Neural cell (in vitro differentiated cells): ENCODE results near the gene SLC5A4. TPM values are rescaled to one million over a fixed set of nuclear protein-coding genes. Genes with fewer than 3 reads are reported as not detected.

Experiments used
- H2AFZ ChIP-seq: fragments of 200-600, 300-800 bp; sonication (generic), shearing (Covaris generic); 2 replicates; pipeline ENCODE4 v1.6.0; 2014; ENCODE audit warnings: low read depth, mild to moderate bottlenecking, antibody characterized with exemption, low read length, moderate library complexity
- H3F3A ChIP-seq: fragments of 200-600 bp; shearing (Covaris generic); 2 replicates; pipeline ENCODE4 v1.6.1; 2016; ENCODE audit warnings: mild to moderate bottlenecking, moderate library complexity, mixed read lengths, antibody characterized with exemption, low read length; ENCODE audit not compliant: insufficient read depth, poor library complexity, severe bottlenecking
- H3K27ac ChIP-seq: fragments of 200-600, 300-800 bp; sonication (generic), shearing (Covaris generic); 2 replicates; pipeline ENCODE4 v1.5.1; 2014; ENCODE audit warnings: mild to moderate bottlenecking, low read length, moderate library complexity
- H3K27me3 ChIP-seq: fragments of 300-800, 200-600 bp; sonication (generic), shearing (Covaris generic); 2 replicates; pipeline ENCODE4 v1.6.0; 2014; ENCODE audit warnings: mild to moderate bottlenecking, low read depth, low read length, moderate library complexity; ENCODE audit not compliant: insufficient read depth
- H3K36me3 ChIP-seq: fragments of 300-800, 200-600 bp; sonication (generic), shearing (Covaris generic); 2 replicates; pipeline ENCODE4 v1.5.1; 2014; ENCODE audit warnings: mild to moderate bottlenecking, antibody characterized with exemption, low read length, moderate library complexity; ENCODE audit not compliant: insufficient read depth
- H3K4me2 ChIP-seq: fragments of 300-800, 200-600 bp; sonication (generic), shearing (Covaris generic); 2 replicates; pipeline ENCODE4 v1.6.0; 2014; ENCODE audit warnings: mild to moderate bottlenecking, low read length
- H3K4me3 ChIP-seq: fragments of 300-800, 200-600 bp; sonication (generic), shearing (Covaris generic); 2 replicates; pipeline ENCODE4 v1.5.1; 2014; ENCODE audit warnings: mild to moderate bottlenecking, low read length, moderate library complexity
- H3K79me2 ChIP-seq: fragments of 200-600 bp; shearing (Covaris generic); replicated peaks from 2 replicates; pipeline ENCODE4 v1.6.0; 2014; ENCODE audit warnings: mild to moderate bottlenecking, low read length, moderate library complexity; ENCODE audit not compliant: insufficient read depth
- H3K9ac ChIP-seq: fragments of 300-800, 200-600 bp; sonication (generic), shearing (Covaris generic); 2 replicates; pipeline ENCODE4 v1.6.1; 2016; ENCODE audit warnings: mild to moderate bottlenecking, low read length, mixed read lengths
- H3K9me2 ChIP-seq: fragments of 200-600 bp; shearing (Covaris generic); 2 replicates; pipeline ENCODE4 v1.6.1; 2016; ENCODE audit warnings: mild to moderate bottlenecking, low read length, mixed read lengths; ENCODE audit not compliant: insufficient read depth
- H3K9me3 ChIP-seq: fragments of 200-600, 300-800 bp; sonication (generic), shearing (Covaris generic); 2 replicates; pipeline ENCODE4 v1.6.1; 2016; ENCODE audit warnings: mild to moderate bottlenecking, mixed run types, low read length, moderate library complexity, mixed read lengths
- H4K20me1 ChIP-seq: fragments of 200-600 bp; shearing (Covaris generic); 2 replicates; pipeline ENCODE4 v1.6.1; 2016; ENCODE audit warnings: mild to moderate bottlenecking, mixed run types; ENCODE audit not compliant: insufficient read depth
- EP300 ChIP-seq: fragments of 450-650 bp; conservative IDR thresholded peaks from 2 replicates; pipeline ENCODE4 v1.6.1; 2014; ENCODE audit warnings: antibody characterized with exemption, mild to moderate bottlenecking, moderate library complexity; ENCODE audit not compliant: poor library complexity, severe bottlenecking
- EZH2 ChIP-seq: fragments of 200-600, 300-800 bp; shearing (Covaris generic), sonication (generic); IDR thresholded peaks from 2 replicates; pipeline ENCODE4 v1.6.1; 2014; ENCODE audit warnings: antibody characterized with exemption, low read length, borderline replicate concordance, mild to moderate bottlenecking; ENCODE audit not compliant: insufficient read depth, poor library complexity, severe bottlenecking
- MXI1 ChIP-seq: fragments of 450-650 bp; conservative IDR thresholded peaks from 2 replicates; pipeline ENCODE4 v1.6.1; 2014; ENCODE audit warnings: antibody characterized with exemption, mild to moderate bottlenecking; ENCODE audit not compliant: poor library complexity, severe bottlenecking
- POLR2AphosphoS5 ChIP-seq: IDR thresholded peaks from 2 replicates; pipeline ENCODE4 v1.6.1; 2012
- RAD21 ChIP-seq: fragments of 450-650 bp; conservative IDR thresholded peaks from 2 replicates; pipeline ENCODE4 v1.6.1; 2014; ENCODE audit warnings: antibody characterized with exemption, mild to moderate bottlenecking, moderate library complexity
- SMC3 ChIP-seq: fragments of 450-650 bp; conservative IDR thresholded peaks from 2 replicates; pipeline ENCODE4 v1.6.1; 2014; ENCODE audit warnings: antibody characterized with exemption, mild to moderate bottlenecking, moderate library complexity; ENCODE audit not compliant: poor library complexity
- TAF1 ChIP-seq: IDR thresholded peaks from 2 replicates; pipeline ENCODE4 v1.6.1; 2012; ENCODE audit warnings: low read depth
- polyA plus RNA-seq: library from polyadenylated mRNA; depleted of rRNA; stranded (reverse); fragments of >200 nt; gene quantifications from 2 replicates; pipeline ENCODE4 v1.2.3, GENCODE V29; 2014
- TF ChIP-seq, protein P1 (sequence below): IDR thresholded peaks from 2 replicates; pipeline ENCODE4 v1.6.1; 2012; ENCODE audit warnings: borderline replicate concordance
- TF ChIP-seq, protein P2 (sequence below): fragments of 450-650 bp; IDR thresholded peaks from 2 replicates; pipeline ENCODE4 v1.5.1; 2014; ENCODE audit warnings: antibody characterized with exemption, mild to moderate bottlenecking, moderate library complexity; ENCODE audit not compliant: poor library complexity, severe bottlenecking

Gene SLC5A4
- polyA plus RNA-seq, 1 donor from 2014 or later: not detected

DNA sequence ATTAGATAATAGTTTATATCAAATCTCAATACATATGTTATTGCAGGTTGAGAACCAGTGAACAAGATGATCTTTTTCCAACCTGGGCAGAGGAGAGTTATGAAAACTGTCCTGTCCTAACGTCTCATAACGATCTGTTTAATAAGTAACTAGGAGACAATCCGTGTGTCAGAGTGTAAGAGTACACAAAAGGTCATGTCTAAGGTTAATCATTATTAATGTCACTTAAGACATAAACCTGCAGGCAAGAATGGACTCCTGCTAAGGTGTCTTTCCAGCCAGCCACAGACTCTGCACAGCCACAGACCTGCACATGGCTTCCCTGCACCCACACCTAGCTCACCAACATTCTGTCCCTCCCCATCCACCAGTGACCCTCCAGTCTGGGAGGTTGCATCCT lies 10.1 kb downstream of the SLC5A4 start:
- H3K4me3 ChIP-seq: no peak overlapping the region
- no peaks in the 10 kb centered on the region for H3K79me2 ChIP-seq
- no peaks in the 10 kb centered on the region for H3K9me2 ChIP-seq
- no peaks in the 10 kb centered on the region for H3K9me3 ChIP-seq
- no peaks in the 10 kb centered on the region for H3F3A ChIP-seq
- H3K36me3 ChIP-seq: no peaks in the 10 kb centered on the region
- H3K27ac ChIP-seq: no peak overlapping the region
- TF ChIP-seq SMC3 (no peak), RAD21 (no peak), POLR2AphosphoS5 (no peak), EP300 (no peak), TAF1 (no peak), MXI1 (no peak), EZH2 (no peak)
- TF ChIP-seq, protein P1, sequence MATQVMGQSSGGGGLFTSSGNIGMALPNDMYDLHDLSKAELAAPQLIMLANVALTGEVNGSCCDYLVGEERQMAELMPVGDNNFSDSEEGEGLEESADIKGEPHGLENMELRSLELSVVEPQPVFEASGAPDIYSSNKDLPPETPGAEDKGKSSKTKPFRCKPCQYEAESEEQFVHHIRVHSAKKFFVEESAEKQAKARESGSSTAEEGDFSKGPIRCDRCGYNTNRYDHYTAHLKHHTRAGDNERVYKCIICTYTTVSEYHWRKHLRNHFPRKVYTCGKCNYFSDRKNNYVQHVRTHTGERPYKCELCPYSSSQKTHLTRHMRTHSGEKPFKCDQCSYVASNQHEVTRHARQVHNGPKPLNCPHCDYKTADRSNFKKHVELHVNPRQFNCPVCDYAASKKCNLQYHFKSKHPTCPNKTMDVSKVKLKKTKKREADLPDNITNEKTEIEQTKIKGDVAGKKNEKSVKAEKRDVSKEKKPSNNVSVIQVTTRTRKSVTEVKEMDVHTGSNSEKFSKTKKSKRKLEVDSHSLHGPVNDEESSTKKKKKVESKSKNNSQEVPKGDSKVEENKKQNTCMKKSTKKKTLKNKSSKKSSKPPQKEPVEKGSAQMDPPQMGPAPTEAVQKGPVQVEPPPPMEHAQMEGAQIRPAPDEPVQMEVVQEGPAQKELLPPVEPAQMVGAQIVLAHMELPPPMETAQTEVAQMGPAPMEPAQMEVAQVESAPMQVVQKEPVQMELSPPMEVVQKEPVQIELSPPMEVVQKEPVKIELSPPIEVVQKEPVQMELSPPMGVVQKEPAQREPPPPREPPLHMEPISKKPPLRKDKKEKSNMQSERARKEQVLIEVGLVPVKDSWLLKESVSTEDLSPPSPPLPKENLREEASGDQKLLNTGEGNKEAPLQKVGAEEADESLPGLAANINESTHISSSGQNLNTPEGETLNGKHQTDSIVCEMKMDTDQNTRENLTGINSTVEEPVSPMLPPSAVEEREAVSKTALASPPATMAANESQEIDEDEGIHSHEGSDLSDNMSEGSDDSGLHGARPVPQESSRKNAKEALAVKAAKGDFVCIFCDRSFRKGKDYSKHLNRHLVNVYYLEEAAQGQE: no peak
- TF ChIP-seq, protein P2, sequence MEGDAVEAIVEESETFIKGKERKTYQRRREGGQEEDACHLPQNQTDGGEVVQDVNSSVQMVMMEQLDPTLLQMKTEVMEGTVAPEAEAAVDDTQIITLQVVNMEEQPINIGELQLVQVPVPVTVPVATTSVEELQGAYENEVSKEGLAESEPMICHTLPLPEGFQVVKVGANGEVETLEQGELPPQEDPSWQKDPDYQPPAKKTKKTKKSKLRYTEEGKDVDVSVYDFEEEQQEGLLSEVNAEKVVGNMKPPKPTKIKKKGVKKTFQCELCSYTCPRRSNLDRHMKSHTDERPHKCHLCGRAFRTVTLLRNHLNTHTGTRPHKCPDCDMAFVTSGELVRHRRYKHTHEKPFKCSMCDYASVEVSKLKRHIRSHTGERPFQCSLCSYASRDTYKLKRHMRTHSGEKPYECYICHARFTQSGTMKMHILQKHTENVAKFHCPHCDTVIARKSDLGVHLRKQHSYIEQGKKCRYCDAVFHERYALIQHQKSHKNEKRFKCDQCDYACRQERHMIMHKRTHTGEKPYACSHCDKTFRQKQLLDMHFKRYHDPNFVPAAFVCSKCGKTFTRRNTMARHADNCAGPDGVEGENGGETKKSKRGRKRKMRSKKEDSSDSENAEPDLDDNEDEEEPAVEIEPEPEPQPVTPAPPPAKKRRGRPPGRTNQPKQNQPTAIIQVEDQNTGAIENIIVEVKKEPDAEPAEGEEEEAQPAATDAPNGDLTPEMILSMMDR: no peak
- H3K4me2 ChIP-seq: no peak overlapping the region
- H4K20me1 ChIP-seq: no peaks in the 10 kb centered on the region
- H3K9ac ChIP-seq: no peak overlapping the region
- no peaks in the 10 kb centered on the region for H3K27me3 ChIP-seq
- no peak overlapping the region for H2AFZ ChIP-seq

DNA sequence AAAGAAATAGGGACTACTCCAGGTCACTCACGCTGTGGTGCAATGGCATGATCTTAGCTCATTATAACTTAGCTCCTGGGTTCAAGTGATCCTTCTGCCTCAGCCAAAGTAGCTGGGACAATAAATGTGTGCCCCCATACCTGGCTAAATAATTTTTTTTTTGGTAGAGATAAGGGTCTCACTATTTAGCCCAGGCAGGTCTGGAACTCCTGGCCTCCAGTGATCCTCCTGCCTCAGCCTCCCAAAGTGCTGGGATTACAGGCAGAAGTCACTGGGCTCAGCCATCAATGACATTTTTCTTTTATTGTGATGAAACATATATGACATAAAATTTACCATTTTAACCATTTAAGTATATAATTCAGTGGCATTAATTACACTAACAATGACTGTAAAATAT lies 10.6 kb downstream of the SLC5A4 start:
- Histone ChIP-seq H3K27ac (no peak overlapping the region), H3K9ac (no peak overlapping the region), H3K9me2 (no peaks in the 10 kb centered on the region), H3K27me3 (no peaks in the 10 kb centered on the region), H3K9me3 (no peaks in the 10 kb centered on the region), H3K36me3 (no peaks in the 10 kb centered on the region), H3K79me2 (no peaks in the 10 kb centered on the region), H3F3A (no peaks in the 10 kb centered on the region), H3K4me2 (no peak overlapping the region), H4K20me1 (no peaks in the 10 kb centered on the region), H3K4me3 (no peak overlapping the region), H2AFZ (no peak overlapping the region)
- TF ChIP-seq, protein P2: no peak
- TF ChIP-seq, protein P1: no peak
- TF ChIP-seq POLR2AphosphoS5: no peak
- TF ChIP-seq MXI1: no peak
- TF ChIP-seq EP300: no peak
- TF ChIP-seq EZH2: no peak
- TF ChIP-seq RAD21: no peak
- no peak for TF ChIP-seq SMC3
- no peak for TF ChIP-seq TAF1
